Liver (tissue), 9 donors: ENCODE measurements around the gene SYNGR1. TPM values are rescaled to one million over a fixed set of nuclear protein-coding genes. Genes with fewer than 3 reads are reported as not detected.

ENCODE experiments used
- DNase-seq: peaks from one replicate; pipeline ENCODE4 v3.0.0-alpha.2; 2017; ENCODE audit warnings: low spot score
- H3K27ac ChIP-seq, 2 donors: one replicate each; pipeline ENCODE4 v1.7.0; 2013; ENCODE audit warnings: inconsistent platforms in 2 of 2, low read length in 2 of 2, control low read depth in 1 of 2, low read depth in 1 of 2, mild to moderate bottlenecking in 1 of 2
- H3K27me3 ChIP-seq, 4 donors: one replicate each; pipeline versions ENCODE4 v1.6.1 to v1.7.0; 2013; ENCODE audit warnings: low read length in 3 of 4, inconsistent platforms in 1 of 4, mild to moderate bottlenecking in 1 of 4, moderate library complexity in 1 of 4; ENCODE audit not compliant: control insufficient read depth in 4 of 4, insufficient read depth in 4 of 4
- H3K36me3 ChIP-seq, 4 donors: one replicate each; pipeline versions ENCODE4 v1.6.1 to v1.7.0; 2013; ENCODE audit warnings: low read length in 3 of 4, mild to moderate bottlenecking in 3 of 4, low read depth in 1 of 4, moderate library complexity in 1 of 4; ENCODE audit not compliant: control insufficient read depth in 4 of 4, insufficient read depth in 3 of 4
- H3K4me1 ChIP-seq, 4 donors: one replicate each; pipeline versions ENCODE4 v1.6.1 to v1.7.0; 2013; ENCODE audit warnings: low read length in 3 of 4, mild to moderate bottlenecking in 3 of 4, moderate library complexity in 1 of 4; ENCODE audit not compliant: control insufficient read depth in 4 of 4, insufficient read depth in 4 of 4
- H3K4me3 ChIP-seq, 3 donors: one replicate each; pipeline versions ENCODE4 v1.6.1 to v1.7.0; 2013; ENCODE audit warnings: low read length in 3 of 3, control low read depth in 1 of 3, low read depth in 1 of 3, mild to moderate bottlenecking in 1 of 3
- H3K9ac ChIP-seq, 2 donors: one replicate each; pipeline ENCODE4 v1.7.0; 2013; ENCODE audit warnings: low read length in 2 of 2, mild to moderate bottlenecking in 2 of 2, moderate library complexity in 2 of 2, control low read depth in 1 of 2, low read depth in 1 of 2
- H3K9me3 ChIP-seq, 4 donors: one replicate each; pipeline versions ENCODE4 v1.6.1 to v1.7.0; 2013; ENCODE audit warnings: low read length in 3 of 4; ENCODE audit not compliant: control insufficient read depth in 4 of 4
- ATF3 ChIP-seq: IDR thresholded peaks from 2 replicates; pipeline ENCODE4 v1.6.1; 2016; ENCODE audit warnings: antibody characterized with exemption
- CTCF ChIP-seq: fragments of 150-350 bp; IDR thresholded peaks from 2 replicates; pipeline ENCODE4 v1.5.1; 2017; ENCODE audit warnings: improper control_type of control experiment, low read depth, low read length; ENCODE audit not compliant: missing input control
- EGR1 ChIP-seq, 2 donors: IDR thresholded peaks; 2 replicates each; pipeline ENCODE4 v1.6.1; 2016 to 2018; ENCODE audit warnings: antibody characterized with exemption in 2 of 2, low read depth in 2 of 2
- FOXA1 ChIP-seq: IDR thresholded peaks from 2 replicates; pipeline ENCODE4 v1.6.1; 2016; ENCODE audit warnings: antibody characterized with exemption
- FOXA2 ChIP-seq: IDR thresholded peaks from 2 replicates; pipeline ENCODE4 v1.6.1; 2016; ENCODE audit warnings: antibody characterized with exemption
- GABPA ChIP-seq, 2 donors: IDR thresholded peaks in 1 of 2; conservative IDR thresholded peaks in 1 of 2; 2 replicates each; pipeline ENCODE4 v1.6.1; 2016; ENCODE audit warnings: antibody characterized with exemption in 2 of 2, mild to moderate bottlenecking in 1 of 2, moderate library complexity in 1 of 2
- HNF4G ChIP-seq: IDR thresholded peaks from 2 replicates; pipeline ENCODE4 v1.6.1; 2016; ENCODE audit warnings: antibody characterized with exemption
- JUND ChIP-seq, 2 donors: IDR thresholded peaks; 2 replicates each; pipeline ENCODE4 v1.6.1; 2016; ENCODE audit warnings: antibody characterized with exemption in 2 of 2
- MAX ChIP-seq: IDR thresholded peaks from 2 replicates; pipeline ENCODE4 v1.6.1; 2016; ENCODE audit warnings: antibody characterized with exemption
- NR2F2 ChIP-seq: IDR thresholded peaks from 2 replicates; pipeline ENCODE4 v1.6.1; 2016; ENCODE audit warnings: antibody characterized with exemption
- RAD21 ChIP-seq, 2 donors: IDR thresholded peaks; 2 replicates each; pipeline ENCODE4 v1.6.1; 2016; ENCODE audit warnings: antibody characterized with exemption in 2 of 2, mild to moderate bottlenecking in 2 of 2
- REST ChIP-seq: IDR thresholded peaks from 2 replicates; pipeline ENCODE4 v1.6.1; 2016; ENCODE audit warnings: antibody characterized with exemption, mild to moderate bottlenecking
- RXRA ChIP-seq, 2 donors: IDR thresholded peaks; 2 replicates each; pipeline ENCODE4 v1.6.1; 2017 to 2018; ENCODE audit warnings: antibody characterized with exemption in 2 of 2, mild to moderate bottlenecking in 1 of 2
- SP1 ChIP-seq: IDR thresholded peaks from 2 replicates; pipeline ENCODE4 v1.6.1; 2018; ENCODE audit warnings: antibody characterized with exemption, mild to moderate bottlenecking
- YY1 ChIP-seq: IDR thresholded peaks from 2 replicates; pipeline ENCODE4 v1.6.1; 2016; ENCODE audit warnings: antibody characterized with exemption, mild to moderate bottlenecking
- ZBTB33 ChIP-seq: IDR thresholded peaks from 2 replicates; pipeline ENCODE4 v1.6.1; 2016; ENCODE audit warnings: antibody characterized with exemption
- WGBS: extraction: QIAGEN DNeasy Blood & Tissue Kit; methylation state at CpG from one replicate; pipeline ENCODE4 v1.1.7; 2013; 5-methylcytosine and 5-hydroxymethylcytosine counted together
- polyA plus RNA-seq, 2 donors: library from polyadenylated mRNA; stranded (reverse) in 1 of 2; unstranded in 1 of 2; fragments of 200-250 nt in 1 of 2; fragments of >200 nt in 1 of 2; fragmentation: Nextera tagmentation in 1 of 2; extraction: Ambion mirVana in 1 of 2; gene quantifications; one replicate each; pipeline versions ENCODE4 v1.2.1 to v1.2.3, GENCODE V29; 2013 to 2015
- total RNA-seq, 2 donors: library from RNA; depleted of rRNA; stranded (reverse); fragments of >200 nt; gene quantifications; one replicate each; pipeline ENCODE4 v1.2.3, GENCODE V29; 2014
- donor health status: healthy.
- donor health status: healthy.
- donor health status: healthy.
- donor health status: healthy.
- donor health status: healthy.

SYNGR1 gene
- total and polyA plus RNA-seq, 4 donors, result 1.8 to 21.9 (median 5.2) TPM

- no peaks in the 10 kb centered on the region for H3K27me3 ChIP-seq
- no peak for TF ChIP-seq YY1
- TF ChIP-seq RXRA (IDR thresholded peaks at IDR 0.05), result no peak
- TF ChIP-seq CTCF, result no peak
- TF ChIP-seq FOXA1, result no peak
- no peak for TF ChIP-seq JUND (IDR thresholded peaks at IDR 0.05)
- TF ChIP-seq GABPA (IDR thresholded peaks at IDR 0.05 in 1 of 2, conservative IDR thresholded peaks at IDR 0.05 in 1 of 2), result no peak
- no peak for TF ChIP-seq FOXA2
- no peak for TF ChIP-seq RAD21 (IDR thresholded peaks at IDR 0.05)
- no peak for TF ChIP-seq ATF3
- no peak for TF ChIP-seq NR2F2
- no peak for TF ChIP-seq HNF4G
- no peak for TF ChIP-seq ZBTB33
- TF ChIP-seq MAX, result no peak
- TF ChIP-seq EGR1 (IDR thresholded peaks at IDR 0.05; ENCODE audit: low read depth in 2 of 2), result no peak
- no peak for TF ChIP-seq SP1
- TF ChIP-seq REST, result no peak
- H3K4me3 ChIP-seq, result no peak overlapping the region
- H3K36me3 ChIP-seq, result no peaks in the 10 kb centered on the region
- peaks cover 6 to 14% (median 9%) of the 10 kb centered on the region in 4 donors for H3K4me1 ChIP-seq
- H3K27ac ChIP-seq, result no peak overlapping the region
- H3K9ac ChIP-seq, result no peak overlapping the region
- WGBS, result 91% methylated on average over 11 of the region's 11 CpGs
- no peaks in the 10 kb centered on the region for H3K9me3 ChIP-seq
- DNase-seq, result no peak
Measured at GRCh38 chr22:39395936-39396796, 46.4 kb downstream of the SYNGR1 start.
